NCI-H82 treated with DMSO at 0.1 percent for 48 hours (cell line): ENCODE results near the gene GPR132.

Source experiments
- DNase-seq: peaks from one replicate; lab custom pipeline; 2025; ENCODE audit not compliant: unreplicated experiment; lab: John Stamatoyannopoulos, UW

GPR132 gene

GRCh38 chr14:105023144-105023543, 42.1 kb downstream of the GPR132 start:
- DNase-seq, result no peak

GRCh38 chr14:105022276-105022670, 43.0 kb downstream of the GPR132 start:
- DNase-seq, result no peak

- peak; percentile 47 for DNase-seq
Observed at GRCh38 chr14:105021656-105022275, 43.5 kb downstream of the GPR132 start.

GRCh38 chr14:105020815-105021655, 44.2 kb downstream of the GPR132 start, which contains the start of gene CDCA4:
CDCA4 (minus strand) TSS chr14:105021083; CDS start chr14:105011929, 9,154 bp downstream.
- DNase-seq, result peak; percentile 93

- DNase-seq, result no peak
Observed at GRCh38 chr14:105019861-105020814, 45.1 kb downstream of the GPR132 start.

- no peak for DNase-seq
Observed at GRCh38 chr14:105018414-105018813, 46.8 kb downstream of the GPR132 start.

- no peak for DNase-seq
Observed at GRCh38 chr14:105015905-105016304, 49.3 kb downstream of the GPR132 start.

GRCh38 chr14:105015242-105015641, 50.0 kb downstream of the GPR132 start:
- DNase-seq, result no peak

GRCh38 chr14:105014631-105015030, 50.6 kb downstream of the GPR132 start:
- no peak for DNase-seq

- no peak for DNase-seq
Observed at GRCh38 chr14:105014032-105014431, 51.2 kb downstream of the GPR132 start.

GRCh38 chr14:105013150-105013785, 52.0 kb downstream of the GPR132 start:
- DNase-seq, result no peak

GRCh38 chr14:105012171-105012985, 52.9 kb downstream of the GPR132 start:
- DNase-seq, result no peak

GRCh38 chr14:105011312-105011990, 53.8 kb downstream of the GPR132 start:
- no peak for DNase-seq

GRCh38 chr14:105010891-105011291, 54.3 kb downstream of the GPR132 start:
- DNase-seq, result no peak

GRCh38 chr14:105010106-105010505, 55.1 kb downstream of the GPR132 start:
- no peak for DNase-seq

GRCh38 chr14:105007593-105008264, 57.5 kb downstream of the GPR132 start:
- DNase-seq, result no peak

GRCh38 chr14:105006831-105007592, 58.2 kb downstream of the GPR132 start:
- DNase-seq, result no peak
